Subcutaneous abdominal adipose tissue (tissue), 5 donors: ENCODE results near the gene NRP1.
A peak's percentile ranks its signal among the peaks of the same experiment; 100 is the strongest.

ENCODE experiments used
- H3K27ac ChIP-seq: one replicate; pipeline ENCODE4 v1.7.0; 2013; ENCODE audit warnings: low read depth, mild to moderate bottlenecking, inconsistent platforms, low read length, moderate library complexity
- H3K27me3 ChIP-seq, 5 donors: one replicate each; pipeline ENCODE4 v1.7.0; 2013; ENCODE audit warnings: low read length in 5 of 5, inconsistent platforms in 1 of 5; ENCODE audit not compliant: control insufficient read depth in 5 of 5, insufficient read depth in 4 of 5
- H3K36me3 ChIP-seq, 5 donors: one replicate each; pipeline ENCODE4 v1.7.0; 2013; ENCODE audit warnings: low read length in 5 of 5; ENCODE audit not compliant: control insufficient read depth in 5 of 5, insufficient read depth in 5 of 5
- H3K4me1 ChIP-seq, 5 donors: one replicate each; pipeline ENCODE4 v1.7.0; 2013; ENCODE audit warnings: low read length in 5 of 5, mild to moderate bottlenecking in 3 of 5, moderate library complexity in 1 of 5; ENCODE audit not compliant: control insufficient read depth in 5 of 5, insufficient read depth in 5 of 5
- H3K4me3 ChIP-seq, 5 donors: one replicate each; pipeline ENCODE4 v1.7.0; 2013; ENCODE audit warnings: low read length in 5 of 5, low read depth in 1 of 5
- H3K9ac ChIP-seq, 5 donors: one replicate each; pipeline ENCODE4 v1.7.0; 2013; ENCODE audit warnings: low read length in 5 of 5, mild to moderate bottlenecking in 4 of 5, moderate library complexity in 3 of 5
- H3K9me3 ChIP-seq, 5 donors: one replicate each; pipeline ENCODE4 v1.7.0; 2013; ENCODE audit warnings: low read length in 5 of 5; ENCODE audit not compliant: control insufficient read depth in 5 of 5
- donor health status: healthy.
- donor health status: healthy.
- donor health status: healthy.
- donor health status: healthy.
- donor health status: healthy.

The NRP1 gene

DNA sequence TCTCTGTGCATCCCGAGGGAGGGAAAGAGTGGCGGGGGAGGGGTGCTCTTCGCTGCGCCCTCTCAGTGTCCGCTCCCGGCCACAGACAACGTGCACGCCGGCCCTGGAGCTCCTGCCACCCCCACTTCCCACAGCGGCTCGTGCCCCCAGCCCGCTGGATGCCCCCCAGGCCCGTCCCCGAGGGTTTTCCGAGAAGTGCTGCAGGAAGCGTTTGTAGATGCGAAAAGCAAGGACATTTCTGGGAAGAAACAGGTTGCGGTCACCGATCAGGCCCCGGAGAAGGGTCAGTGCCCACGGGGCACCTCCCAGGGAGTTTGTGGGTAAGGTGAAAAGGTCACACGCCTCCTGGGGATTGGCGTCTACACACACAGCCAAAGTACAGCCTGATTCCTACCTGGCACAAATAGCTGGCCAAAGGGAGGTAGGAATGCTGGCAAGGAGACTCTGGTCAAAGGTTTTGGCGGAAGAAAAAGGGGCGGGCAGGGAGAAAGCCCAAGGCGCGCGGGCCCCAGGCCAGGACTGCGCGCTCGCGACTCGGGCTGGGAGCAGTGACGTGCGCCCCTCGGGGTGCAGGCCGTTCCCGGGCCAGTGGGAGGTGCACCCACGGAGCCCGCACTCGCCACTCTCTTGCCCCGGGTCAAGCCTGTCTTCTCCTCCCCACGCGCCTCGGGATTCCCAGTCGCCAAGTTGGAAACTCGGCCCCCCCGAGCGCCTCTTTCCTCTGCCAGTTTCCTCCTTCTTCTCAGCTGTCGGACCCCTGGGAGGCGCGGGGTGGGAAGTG lies 1.5 kb upstream of the NRP1 start:
- H3K36me3 ChIP-seq: no peaks in the 10 kb centered on the region
- H3K4me3 ChIP-seq: peak overlapping the region; percentile 87 to 99 (median 96)
- H3K27me3 ChIP-seq: no peaks in the 10 kb centered on the region
- peak overlapping the region; percentile 71 to 89 (median 85) for H3K9ac ChIP-seq
- peak overlapping the region; percentile 97 for H3K27ac ChIP-seq
- no peaks in the 10 kb centered on the region for H3K9me3 ChIP-seq
- peaks cover 0 to 55% (median 42%) of the 10 kb centered on the region in 5 donors for H3K4me1 ChIP-seq

DNA sequence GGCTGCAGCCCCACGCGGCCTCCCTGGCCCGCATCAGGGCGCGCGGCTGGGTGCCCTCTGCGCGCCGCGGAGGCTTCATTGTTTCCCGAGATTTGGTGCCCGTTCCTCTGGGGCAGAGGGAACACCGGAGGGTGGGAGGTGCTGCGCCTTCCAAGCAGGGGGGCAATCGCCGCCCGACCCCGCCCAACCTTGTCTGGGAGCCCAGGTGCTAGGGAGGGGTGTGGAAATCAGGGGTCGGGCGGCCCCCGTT lies 1.0 kb upstream of the NRP1 start:
- peak overlapping the region; percentile 97 for H3K27ac ChIP-seq
- H3K4me3 ChIP-seq: peak overlapping the region; percentile 87 to 99 (median 96)
- no peaks in the 10 kb centered on the region for H3K9me3 ChIP-seq
- H3K36me3 ChIP-seq: peaks cover 0 to 2% (median 0%) of the 10 kb centered on the region in 5 donors
- H3K9ac ChIP-seq: peak overlapping the region in 4 of 5 donors; percentile 71 to 87 (median 84)
- no peaks in the 10 kb centered on the region for H3K27me3 ChIP-seq
- peaks cover 0 to 60% (median 46%) of the 10 kb centered on the region in 5 donors for H3K4me1 ChIP-seq

DNA sequence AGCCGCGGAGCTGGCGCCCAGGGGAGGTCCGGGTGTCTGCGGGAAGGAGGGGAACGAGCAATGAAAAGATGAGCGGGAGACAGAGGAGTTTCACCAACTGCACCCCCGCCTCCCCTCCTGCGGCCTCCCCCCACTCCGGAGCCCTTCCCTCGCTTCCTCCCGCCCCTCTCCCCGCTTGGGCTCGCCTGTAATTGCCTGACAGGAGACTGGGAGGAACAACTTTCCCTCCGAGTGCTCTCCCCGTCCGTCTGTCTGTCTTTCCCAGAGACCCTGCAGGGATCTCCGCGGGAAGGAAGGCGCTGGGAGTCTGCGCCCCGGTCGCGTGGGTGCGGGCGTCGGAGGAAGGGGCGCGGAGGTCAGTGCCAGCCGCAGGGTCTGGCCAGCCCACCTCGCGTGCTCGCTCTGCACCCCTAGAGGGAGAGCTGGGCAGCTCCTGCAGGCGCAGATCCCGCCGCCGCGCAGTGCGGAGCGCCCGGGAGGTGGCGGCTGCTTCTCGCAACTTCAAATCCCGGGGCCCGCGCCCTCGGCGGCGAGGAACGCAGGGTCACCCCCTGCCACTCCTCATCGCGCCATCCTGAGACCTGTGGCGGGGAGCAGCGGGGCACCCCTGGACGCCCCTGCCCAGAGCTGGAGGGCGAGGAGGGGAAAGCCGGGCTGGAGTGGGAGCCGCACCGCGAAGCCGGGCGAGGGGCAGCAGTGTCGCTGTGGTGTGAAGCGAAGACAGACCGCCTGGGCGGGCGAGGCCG lies 511 bp upstream of the NRP1 start:
- Histone ChIP-seq H3K9me3 (no peaks in the 10 kb centered on the region), H3K4me1 (peaks cover 0 to 64% (median 50%) of the 10 kb centered on the region in 5 donors), H3K36me3 (peaks cover 1 to 6% (median 4%) of the 10 kb centered on the region in 5 donors), H3K9ac (peak overlapping the region in 4 of 5 donors; percentile 71 to 87 (median 84)), H3K4me3 (peak overlapping the region; percentile 59 to 99 (median 96)), H3K27ac (peak overlapping the region; percentile 97), H3K27me3 (no peaks in the 10 kb centered on the region)

DNA sequence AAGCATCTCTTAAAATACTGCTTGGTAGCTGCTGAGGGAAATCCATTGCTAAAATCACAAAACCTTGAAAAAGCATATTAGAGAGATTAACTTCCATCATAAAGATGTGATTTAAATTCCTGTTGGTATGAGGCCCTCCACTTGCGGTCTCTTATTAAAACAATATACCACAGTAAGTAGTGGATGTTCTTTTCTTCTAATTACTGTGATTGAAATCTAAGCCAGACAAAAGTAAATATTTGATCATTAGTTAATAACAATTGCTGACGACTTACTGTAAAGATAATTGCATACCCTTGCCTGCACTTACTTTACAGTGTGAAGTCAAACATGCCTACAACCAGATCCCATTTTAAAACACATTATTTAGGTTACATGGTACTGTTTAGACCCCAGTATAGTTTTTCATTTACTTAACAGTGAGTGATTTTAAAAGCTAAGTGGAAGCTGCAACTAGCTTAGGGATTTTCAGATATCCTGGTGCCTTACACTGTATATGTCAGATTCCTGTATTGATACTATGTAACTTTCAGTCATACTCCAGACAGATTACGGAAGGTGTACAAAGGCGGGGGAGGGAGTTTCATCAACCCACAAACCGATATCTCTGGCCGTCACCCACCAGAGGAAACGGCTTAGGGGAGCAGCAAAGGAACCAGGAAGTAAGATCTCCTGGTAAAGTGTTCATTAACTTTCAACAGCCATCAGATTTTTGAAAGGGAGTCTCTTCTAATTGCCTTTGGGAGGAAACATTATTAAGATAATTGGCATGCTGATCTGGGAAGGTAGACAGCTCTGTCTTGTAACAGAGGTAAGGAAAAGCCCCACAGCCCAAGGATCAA lies 986 bp downstream of the NRP1 start:
- H3K4me1 ChIP-seq: peaks cover 0 to 74% (median 64%) of the 10 kb centered on the region in 5 donors

DNA sequence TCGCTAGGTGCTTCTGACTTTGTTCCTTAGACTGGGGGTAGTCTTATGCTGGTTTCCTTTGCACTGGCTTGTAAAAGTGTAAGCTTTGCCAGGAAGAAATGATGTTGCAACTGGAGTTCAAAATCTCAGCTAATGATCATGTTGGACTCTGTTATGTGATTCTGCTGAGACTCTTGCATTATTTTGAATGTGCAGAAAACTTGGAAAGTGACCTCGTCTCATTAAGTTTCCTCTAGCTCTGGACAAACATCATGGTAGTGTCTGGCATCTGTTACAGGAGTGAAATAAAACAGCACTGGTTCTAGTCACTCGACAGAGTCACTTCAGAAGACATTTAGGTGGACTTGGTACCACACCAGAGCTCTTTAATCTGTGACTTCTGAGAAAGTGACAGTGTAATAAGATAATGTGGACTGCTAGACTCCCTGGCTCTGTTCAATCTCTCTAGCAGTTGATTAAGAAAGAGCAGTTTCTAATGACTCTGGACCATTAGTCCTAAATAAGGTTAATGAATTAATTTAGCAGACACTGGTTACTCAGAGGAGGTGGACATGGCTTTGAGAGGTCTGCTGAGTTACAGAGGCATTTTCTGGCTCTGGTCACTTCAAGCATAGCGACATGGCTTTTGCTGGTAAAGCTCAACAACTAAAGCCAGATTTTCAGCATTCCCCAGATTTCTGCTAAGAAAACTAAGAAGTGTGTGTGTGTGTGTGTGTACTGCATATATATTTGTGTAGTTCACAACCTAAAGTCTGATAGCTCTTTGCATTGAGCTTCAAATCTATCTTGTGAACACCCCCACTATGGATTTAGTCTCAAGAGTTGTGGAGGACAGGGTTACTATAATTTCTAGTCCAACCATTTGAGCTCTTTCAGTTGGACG lies 2.0 kb downstream of the NRP1 start:
- peaks cover 17 to 29% (median 20%) of the 10 kb centered on the region in 5 donors for H3K36me3 ChIP-seq
- H3K4me1 ChIP-seq: peaks cover 0 to 73% (median 69%) of the 10 kb centered on the region in 5 donors
- peak overlapping the region; percentile 74 to 97 (median 92) for H3K9ac ChIP-seq
- no peaks in the 10 kb centered on the region for H3K9me3 ChIP-seq
- no peaks in the 10 kb centered on the region for H3K27me3 ChIP-seq
- peak overlapping the region; percentile 92 to 99 (median 98) for H3K4me3 ChIP-seq
- H3K27ac ChIP-seq: peak overlapping the region; percentile 97

More for the DNA sequence above, 986 bp downstream of the NRP1 start:
- H3K27me3 ChIP-seq: no peaks in the 10 kb centered on the region
- peaks cover 13 to 20% (median 15%) of the 10 kb centered on the region in 5 donors for H3K36me3 ChIP-seq
- H3K4me3 ChIP-seq: peak overlapping the region; percentile 92 to 99 (median 98)
- no peaks in the 10 kb centered on the region for H3K9me3 ChIP-seq
- H3K9ac ChIP-seq: peak overlapping the region; percentile 91 to 97 (median 92)
- H3K27ac ChIP-seq: peak overlapping the region; percentile 97

DNA sequence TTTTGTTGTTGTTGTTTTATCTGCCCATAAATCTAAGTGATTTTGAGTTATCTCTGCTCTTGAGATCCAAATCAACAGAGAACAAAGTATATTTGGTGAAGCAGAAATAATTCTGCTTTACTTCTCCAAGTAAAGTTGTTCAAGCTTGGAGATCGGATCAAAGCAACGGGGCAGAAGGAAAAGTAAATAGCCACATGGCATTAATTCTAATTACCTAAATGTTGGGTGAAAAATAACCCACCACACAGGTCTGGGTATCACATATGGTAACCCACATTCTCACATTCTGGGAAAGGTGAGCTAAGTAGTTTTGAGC lies 3.1 kb downstream of the NRP1 start:
- Histone ChIP-seq H3K27me3 (no peaks in the 10 kb centered on the region), H3K4me1 (peaks cover 4 to 73% (median 69%) of the 10 kb centered on the region in 5 donors), H3K36me3 (peaks cover 17 to 32% (median 20%) of the 10 kb centered on the region in 5 donors), H3K9me3 (no peaks in the 10 kb centered on the region), H3K9ac (peak overlapping the region in 4 of 5 donors; percentile 33 to 97 (median 76)), H3K27ac (peak overlapping the region; percentile 97), H3K4me3 (peak overlapping the region; percentile 92 to 99 (median 98))

DNA sequence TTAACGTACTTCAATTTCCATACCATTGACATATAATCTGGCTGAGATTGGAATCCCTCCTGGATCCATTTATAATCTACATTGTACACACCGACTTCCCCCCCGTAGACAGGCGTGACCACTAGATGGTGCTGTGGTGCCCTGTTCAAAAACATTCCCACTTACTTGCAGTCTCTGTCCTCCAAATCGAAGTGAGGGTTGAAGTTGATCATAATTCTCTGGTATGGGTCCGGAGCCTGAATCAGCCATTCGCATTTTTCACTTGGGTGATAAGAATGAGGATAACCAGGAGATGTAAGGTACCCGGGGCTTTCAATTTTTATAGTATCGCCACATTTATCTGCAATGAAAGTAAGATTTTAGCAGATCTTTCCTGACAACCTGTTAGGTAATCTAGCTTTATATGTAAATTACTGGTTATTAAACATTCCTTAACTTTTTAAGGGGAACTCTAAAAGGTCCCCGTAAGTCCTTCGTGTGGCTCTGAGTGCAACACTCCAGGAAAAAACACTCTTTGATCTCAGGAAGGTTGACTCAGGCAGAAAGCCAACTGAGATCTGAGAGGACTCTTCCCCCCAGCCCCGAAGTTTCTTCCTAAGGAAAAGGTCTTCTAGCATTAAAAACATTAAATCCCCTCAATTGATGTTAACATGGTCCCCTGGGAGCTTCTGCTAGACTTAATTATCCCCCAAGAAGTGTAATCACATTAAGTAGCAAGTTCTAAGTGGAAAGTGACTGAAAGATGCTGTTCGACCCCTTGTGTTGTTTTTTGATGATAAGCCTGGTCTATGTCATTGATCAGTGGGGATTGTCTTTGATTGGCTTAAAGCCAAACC lies 3.7 kb downstream of the NRP1 start:
- peaks cover 4 to 72% (median 70%) of the 10 kb centered on the region in 5 donors for H3K4me1 ChIP-seq
- H3K27ac ChIP-seq: peak overlapping the region; percentile 97
- H3K27me3 ChIP-seq: no peaks in the 10 kb centered on the region
- H3K9me3 ChIP-seq: no peaks in the 10 kb centered on the region
- peaks cover 17 to 32% (median 20%) of the 10 kb centered on the region in 5 donors for H3K36me3 ChIP-seq
- peak overlapping the region; percentile 92 to 99 (median 98) for H3K4me3 ChIP-seq
- H3K9ac ChIP-seq: peak overlapping the region in 4 of 5 donors; percentile 53 to 97 (median 76)

DNA sequence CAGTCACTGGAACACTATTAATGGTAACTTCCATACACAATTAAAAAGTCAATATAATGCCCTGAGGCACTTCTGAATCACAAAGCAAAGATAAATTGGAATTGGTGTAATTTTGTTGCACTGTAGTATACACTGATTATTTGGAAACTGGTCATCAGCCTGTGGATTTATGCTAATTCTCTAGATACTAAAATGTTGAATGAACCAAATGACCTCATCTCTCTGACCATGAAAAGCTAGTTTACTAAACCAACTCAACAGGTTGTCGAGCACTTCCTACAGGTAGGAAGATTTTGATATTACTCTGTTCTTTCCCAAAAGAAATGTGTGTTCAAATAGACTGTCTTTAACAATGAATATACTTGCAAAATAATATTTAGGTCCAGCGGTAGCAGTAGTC lies 5.3 kb downstream of the NRP1 start:
- Histone ChIP-seq H3K27ac (no peak overlapping the region), H3K4me1 (peaks cover 4 to 82% (median 69%) of the 10 kb centered on the region in 5 donors), H3K9me3 (no peaks in the 10 kb centered on the region), H3K27me3 (no peaks in the 10 kb centered on the region), H3K36me3 (peaks cover 17 to 32% (median 21%) of the 10 kb centered on the region in 5 donors), H3K9ac (peak overlapping the region in 1 of 5 donors; percentile 92), H3K4me3 (peak overlapping the region in 3 of 5 donors; percentile 96 to 99 (median 98))
